Psoas muscle (tissue), 8 donors: ENCODE data around the gene ENTPD2. TPM values are rescaled to one million over a fixed set of nuclear protein-coding genes. Genes with fewer than 3 reads are reported as not detected.

Experiments used
- ATAC-seq, 4 donors: fragments of 200-7000 bp; cut with Tn5 transposase; one replicate each; pipeline ENCODE4 v1.9.1; 2020; ENCODE audit warnings: moderate library complexity in 3 of 4, mild to moderate bottlenecking in 2 of 4
- DNase-seq, 2 donors: peaks; one replicate each; pipeline ENCODE4 v3.0.0-alpha.2; 2020
- H3K27ac ChIP-seq: fragments of 200-600 bp; one replicate; pipeline ENCODE4 v1.8.0; 2022
- H3K27me3 ChIP-seq, 3 donors: fragments of 200-600 bp in 1 of 3; one replicate each; pipeline versions ENCODE4 v1.6.1 to v1.8.0; 2013 to 2022; ENCODE audit warnings: low read length in 2 of 3, mild to moderate bottlenecking in 2 of 3, moderate library complexity in 1 of 3; ENCODE audit not compliant: insufficient read depth in 3 of 3
- H3K36me3 ChIP-seq, 2 donors: fragments of 200-600 bp in 1 of 2; one replicate each; pipeline versions ENCODE4 v1.6.1 to v1.8.0; 2013 to 2022; ENCODE audit warnings: low read depth in 1 of 2, mild to moderate bottlenecking in 1 of 2, moderate library complexity in 1 of 2; ENCODE audit not compliant: insufficient read depth in 1 of 2
- H3K4me1 ChIP-seq: fragments of 200-600 bp; one replicate; pipeline ENCODE4 v1.8.0; 2022
- H3K4me3 ChIP-seq: fragments of 200-600 bp; one replicate; pipeline ENCODE4 v1.8.0; 2022; ENCODE audit warnings: mild to moderate bottlenecking
- H3K9me3 ChIP-seq: fragments of 200-600 bp; one replicate; pipeline ENCODE4 v1.8.0; 2022
- WGBS, 3 donors: extraction: QIAGEN DNeasy Blood & Tissue Kit; methylation state at CpG; one replicate each; pipeline versions ENCODE4 v1.1.6 to v1.1.7; 2013; 5-methylcytosine and 5-hydroxymethylcytosine counted together
- intact Hi-C, 2 donors: fragments of 100-400 bp; cut with DNase I; formaldehyde crosslinking; loops; one replicate each; pipeline versions ENCODE4 v1.11.0 to v1.14.2; 2022
- polyA plus RNA-seq, 3 donors: library from polyadenylated mRNA; stranded (reverse); fragments of 200-250 nt; gene quantifications; one replicate each; pipeline ENCODE4 v1.2.3, GENCODE V29; 2013
- total RNA-seq, 4 donors: library from RNA; stranded (reverse); fragmentation: NEBNext Ultra II Directional in 2 of 4; extraction: Animal tissue kit (Norgen Biotek cat#: 25700) in 2 of 4; gene quantifications; one replicate each; pipeline versions ENCODE4 v1.2.1 to v1.2.4, GENCODE V29; 2021 to 2023
- TF ChIP-seq, protein P1 (sequence below): fragments of 200-600 bp; IDR thresholded peaks from one replicate; pipeline ENCODE4 v1.8.0; 2022; ENCODE audit warnings: antibody characterized with exemption
- donor health status: healthy with polysubstance abuse.
- donor health status: DM: no; HTN: no; CAD: no; lungs with moderate emphysema.
- donor health status: Bipolar disorder and iron deficiency.
- donor health status: healthy.
- donor health status: DM: yes; HTN: yes; CAD: no.
- donor health status: DM: no; HTN: no; CAD: no.
- donor health status: DM: no; HTN: no; CAD: no.
- donor health status: DM: yes; HTN: yes; CAD: no.

The ENTPD2 gene
- total and polyA plus RNA-seq, 7 donors = 0.17 to 1.4 (median 0.59) TPM

GRCh38 chr9:137028263-137029057 lies 25.4 kb downstream of the ENTPD2 start:
- ATAC-seq = peak; percentile 57 to 74 (median 68)
- H3K9me3 ChIP-seq = no peaks in the 10 kb centered on the region
- TF ChIP-seq, protein P1, sequence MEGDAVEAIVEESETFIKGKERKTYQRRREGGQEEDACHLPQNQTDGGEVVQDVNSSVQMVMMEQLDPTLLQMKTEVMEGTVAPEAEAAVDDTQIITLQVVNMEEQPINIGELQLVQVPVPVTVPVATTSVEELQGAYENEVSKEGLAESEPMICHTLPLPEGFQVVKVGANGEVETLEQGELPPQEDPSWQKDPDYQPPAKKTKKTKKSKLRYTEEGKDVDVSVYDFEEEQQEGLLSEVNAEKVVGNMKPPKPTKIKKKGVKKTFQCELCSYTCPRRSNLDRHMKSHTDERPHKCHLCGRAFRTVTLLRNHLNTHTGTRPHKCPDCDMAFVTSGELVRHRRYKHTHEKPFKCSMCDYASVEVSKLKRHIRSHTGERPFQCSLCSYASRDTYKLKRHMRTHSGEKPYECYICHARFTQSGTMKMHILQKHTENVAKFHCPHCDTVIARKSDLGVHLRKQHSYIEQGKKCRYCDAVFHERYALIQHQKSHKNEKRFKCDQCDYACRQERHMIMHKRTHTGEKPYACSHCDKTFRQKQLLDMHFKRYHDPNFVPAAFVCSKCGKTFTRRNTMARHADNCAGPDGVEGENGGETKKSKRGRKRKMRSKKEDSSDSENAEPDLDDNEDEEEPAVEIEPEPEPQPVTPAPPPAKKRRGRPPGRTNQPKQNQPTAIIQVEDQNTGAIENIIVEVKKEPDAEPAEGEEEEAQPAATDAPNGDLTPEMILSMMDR = peak; percentile 29
- 0% methylated on average over 54 to 98 of the region's 98 CpGs for WGBS, 3 donors
- peaks cover 21% of the 10 kb centered on the region for H3K4me1 ChIP-seq
- no peaks in the 10 kb centered on the region for H3K27me3 ChIP-seq
- H3K36me3 ChIP-seq = no peaks in the 10 kb centered on the region
- H3K27ac ChIP-seq = no peak overlapping the region
- intact Hi-C loops = loop anchor here (5.0 to 10.0 kb wide), 2 partner anchors 181 to 184 kb away; partner anchors contain the start of genes PHPT1 (in 2 of the 2) and AJM1 (in 1 of the 2)
- H3K4me3 ChIP-seq = peak overlapping the region; percentile 72
- peak; percentile 77 to 79 for DNase-seq

- Histone ChIP-seq H3K9me3 (no peaks in the 10 kb centered on the region), H3K27ac (peak within 1 kb of the TSS; percentile 46), H3K27me3 (no peaks in the 10 kb centered on the region), H3K4me1 (peaks cover 21% of the 10 kb centered on the region), H3K36me3 (no peaks in the 10 kb centered on the region), H3K4me3 (peak within 1 kb of the TSS; percentile 78)
- TF ChIP-seq, protein P1 = no peak
- ATAC-seq = peak in 3 of 4 donors; percentile 28 to 39 (median 29)
- WGBS, 3 donors = 2 to 16% (median 5%) methylated on average over 21 to 95 of the region's 95 CpGs
- intact Hi-C loops = loop anchor here (5.0 to 10.0 kb wide), 2 partner anchors 180 to 183 kb away; partner anchors contain the start of genes PHPT1 (in 2 of the 2) and AJM1 (in 1 of the 2)
- DNase-seq = no peak
These were observed 26.2 kb downstream of the ENTPD2 start, which contains the start of gene ABCA2 for GRCh38 chr9:137027369-137028262. TSS of gene ABCA2 (minus strand) at chr9:137028237. CDS start at chr9:137028140, 97 bp downstream.

DNA sequence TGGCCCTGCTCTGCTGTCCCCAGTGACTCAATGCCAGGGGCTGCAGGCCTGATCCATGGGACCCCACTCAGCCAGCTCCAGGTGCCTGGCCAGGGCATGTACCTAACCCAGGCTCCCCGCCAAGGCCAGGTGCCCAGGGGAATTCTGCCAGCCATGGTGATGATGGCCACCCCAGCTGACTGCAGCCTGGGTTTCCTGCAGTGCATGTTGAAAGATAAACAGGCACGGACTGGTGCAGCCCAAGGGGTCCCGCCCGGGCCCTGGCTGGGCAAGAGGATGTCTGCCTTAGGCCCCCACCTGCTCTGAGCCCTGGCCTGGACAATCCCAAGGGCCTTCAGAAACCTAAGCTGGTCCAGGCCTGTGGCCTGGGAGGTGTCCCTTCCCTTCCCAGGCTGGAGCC lies 27.0 kb downstream of the ENTPD2 start:
- Histone ChIP-seq H3K4me1 (peaks cover 21% of the 10 kb centered on the region), H3K27ac (no peak overlapping the region), H3K27me3 (no peaks in the 10 kb centered on the region), H3K36me3 (no peaks in the 10 kb centered on the region), H3K9me3 (no peaks in the 10 kb centered on the region), H3K4me3 (peak overlapping the region; percentile 78)
- TF ChIP-seq, protein P1 = no peak
- intact Hi-C loops = loop anchor here (5.0 to 10.0 kb wide), 2 partner anchors 180 to 182 kb away; partner anchors contain the start of genes PHPT1 (in 2 of the 2) and AJM1 (in 1 of the 2)
- ATAC-seq (no peak), DNase-seq (no peak)
- WGBS, 3 donors = 64 to 83% (median 79%) methylated on average over 4 of the region's 4 CpGs

- WGBS, 3 donors = 66 to 88% (median 67%) methylated on average over 2 of the region's 2 CpGs
- peaks cover 21% of the 10 kb centered on the region for H3K4me1 ChIP-seq
- no peaks in the 10 kb centered on the region for H3K9me3 ChIP-seq
- no peaks in the 10 kb centered on the region for H3K27me3 ChIP-seq
- intact Hi-C loops = loop anchor here (5.0 to 10.0 kb wide), 2 partner anchors 179 to 182 kb away; partner anchors contain the start of genes PHPT1 (in 2 of the 2) and AJM1 (in 1 of the 2)
- H3K36me3 ChIP-seq = peaks cover 0 to 1% of the 10 kb centered on the region in 2 donors
- ATAC-seq = no peak
- H3K27ac ChIP-seq = no peak overlapping the region
- peak overlapping the region; percentile 78 for H3K4me3 ChIP-seq
- TF ChIP-seq, protein P1 = no peak
- DNase-seq = no peak
These were observed 27.5 kb downstream of the ENTPD2 start for GRCh38 chr9:137026384-137026783.
